Loucy (cell line): ENCODE results near the gene FANCC.

Source experiments
- H2AFZ ChIP-seq: fragments of 200-600 bp; sonication (generic); 2 replicates; pipeline ENCODE4 v1.6.0; 2016; ENCODE audit warnings: antibody characterized with exemption, mild to moderate bottlenecking, low read length, moderate library complexity
- H3F3A ChIP-seq: fragments of 200-600 bp; 2 replicates; pipeline ENCODE4 v1.6.0; 2016; ENCODE audit warnings: antibody characterized with exemption, low read depth, mild to moderate bottlenecking
- H3K27me3 ChIP-seq: fragments of 200-600 bp; sonication (generic); 2 replicates; pipeline ENCODE4 v1.6.1; 2014; ENCODE audit warnings: low read length, mild to moderate bottlenecking; ENCODE audit not compliant: insufficient read depth, poor library complexity, severe bottlenecking
- H3K36me3 ChIP-seq: fragments of 200-600 bp; sonication (generic); 2 replicates; pipeline ENCODE4 v1.6.1; 2016; ENCODE audit warnings: low read length; ENCODE audit not compliant: insufficient read depth
- H3K4me1 ChIP-seq: fragments of 200-600 bp; sonication (generic); 2 replicates; pipeline ENCODE4 v1.5.1; 2014; ENCODE audit warnings: low read length, mild to moderate bottlenecking; ENCODE audit not compliant: insufficient read depth, poor library complexity, severe bottlenecking
- H3K4me2 ChIP-seq: fragments of 200-600 bp; sonication (generic); 2 replicates; pipeline ENCODE4 v1.6.0; 2014; ENCODE audit warnings: antibody characterized with exemption, low read length, low read depth, mild to moderate bottlenecking; ENCODE audit not compliant: poor library complexity, severe bottlenecking
- H3K4me3 ChIP-seq: fragments of 200-600 bp; sonication (generic); 2 replicates; pipeline ENCODE4 v1.5.1; 2014; ENCODE audit warnings: low read length, mild to moderate bottlenecking, mixed read lengths; ENCODE audit not compliant: poor library complexity, severe bottlenecking
- H3K79me2 ChIP-seq: fragments of 200-600 bp; sonication (generic); 2 replicates; pipeline ENCODE4 v1.6.1; 2014; ENCODE audit warnings: low read length; ENCODE audit not compliant: insufficient read depth
- H3K9ac ChIP-seq: fragments of 200-600 bp; sonication (generic); 2 replicates; pipeline ENCODE4 v1.6.0; 2014; ENCODE audit warnings: mild to moderate bottlenecking, low read depth, low read length, moderate library complexity; ENCODE audit not compliant: poor library complexity, severe bottlenecking
- H3K9me2 ChIP-seq: fragments of 200-600 bp; sonication (generic); replicated peaks from 2 replicates; pipeline ENCODE4 v1.6.1; 2016; ENCODE audit warnings: low read depth, low read length, mixed read lengths
- H3K9me3 ChIP-seq: fragments of 200-600 bp; sonication (generic); 2 replicates; pipeline ENCODE4 v1.6.1; 2014; ENCODE audit warnings: mild to moderate bottlenecking, antibody characterized with exemption, low read length, low read depth; ENCODE audit not compliant: insufficient read depth
- H4K20me1 ChIP-seq: fragments of 200-600 bp; sonication (generic); 2 replicates; pipeline ENCODE4 v1.6.0; 2014; ENCODE audit warnings: antibody characterized with exemption, low read length, mild to moderate bottlenecking; ENCODE audit not compliant: insufficient read depth, poor library complexity, severe bottlenecking
- CTCF ChIP-seq: fragments of 200-600 bp; sonication (generic); conservative IDR thresholded peaks from 2 replicates; pipeline ENCODE4 v1.5.1; 2014; ENCODE audit warnings: mild to moderate bottlenecking, antibody characterized with exemption, low read length
- EZH2phosphoT487 ChIP-seq: fragments of 200-600 bp; IDR thresholded peaks from 2 replicates; pipeline ENCODE4 v1.6.1; 2018; ENCODE audit warnings: antibody characterized with exemption, mild to moderate bottlenecking, moderate library complexity, borderline replicate concordance

The FANCC gene

GRCh38 chr9:95103281-95103771, 214.2 kb downstream of the FANCC start:
- H3K4me3 ChIP-seq: no peak overlapping the region
- no peak overlapping the region for H3K9ac ChIP-seq
- no peaks in the 10 kb centered on the region for H3K9me3 ChIP-seq
- no peaks in the 10 kb centered on the region for H3K9me2 ChIP-seq
- no peak overlapping the region for H2AFZ ChIP-seq
- H3K36me3 ChIP-seq: 0 out of 2 replicates have a peak, but pooled peaks cover 3% of the 10 kb centered on the region
- H3F3A ChIP-seq: no peaks in the 10 kb centered on the region
- no peak overlapping the region for H3K4me2 ChIP-seq
- H3K4me1 ChIP-seq: no peaks in the 10 kb centered on the region
- H3K79me2 ChIP-seq: no peaks in the 10 kb centered on the region
- TF ChIP-seq EZH2phosphoT487 (no peak), CTCF (peak; percentile 21; the same call in 1 of the 2 replicates)
- H3K27me3 ChIP-seq: no peaks in the 10 kb centered on the region
- H4K20me1 ChIP-seq: no peaks in the 10 kb centered on the region

GRCh38 chr9:95102572-95102971, 214.9 kb downstream of the FANCC start:
- Histone ChIP-seq H3K4me1 (no peaks in the 10 kb centered on the region), H3K4me2 (no peak overlapping the region), H3K9ac (no peak overlapping the region), H3F3A (no peaks in the 10 kb centered on the region), H3K9me3 (no peaks in the 10 kb centered on the region), H4K20me1 (no peaks in the 10 kb centered on the region), H2AFZ (no peak overlapping the region), H3K79me2 (no peaks in the 10 kb centered on the region), H3K36me3 (0 out of 2 replicates have a peak, but pooled peaks cover 3% of the 10 kb centered on the region), H3K9me2 (no peaks in the 10 kb centered on the region), H3K27me3 (no peaks in the 10 kb centered on the region), H3K4me3 (no peak overlapping the region)
- TF ChIP-seq CTCF: no peak

- Histone ChIP-seq H3K27me3 (no peaks in the 10 kb centered on the region), H3K4me3 (no peak overlapping the region), H2AFZ (no peak overlapping the region), H3K36me3 (0 out of 2 replicates have a peak, but pooled peaks cover 3% of the 10 kb centered on the region), H3K79me2 (no peaks in the 10 kb centered on the region), H3K4me1 (no peaks in the 10 kb centered on the region), H3K9ac (no peak overlapping the region), H3K9me2 (no peaks in the 10 kb centered on the region), H3K9me3 (no peaks in the 10 kb centered on the region), H3F3A (no peaks in the 10 kb centered on the region), H3K4me2 (no peak overlapping the region), H4K20me1 (no peaks in the 10 kb centered on the region)
- TF ChIP-seq CTCF (no peak), EZH2phosphoT487 (no peak)
Measured at GRCh38 chr9:95102001-95102433, 215.5 kb downstream of the FANCC start.
